HPDE6-E6E7 (cell line): ENCODE measurements around the gene INSM1.

Experiments
- DNase-seq: peaks from one replicate; pipeline ENCODE4 v3.0.0; 2011; ENCODE audit warnings: missing footprints; ENCODE audit errors: extremely low spot score

Gene INSM1

DNA sequence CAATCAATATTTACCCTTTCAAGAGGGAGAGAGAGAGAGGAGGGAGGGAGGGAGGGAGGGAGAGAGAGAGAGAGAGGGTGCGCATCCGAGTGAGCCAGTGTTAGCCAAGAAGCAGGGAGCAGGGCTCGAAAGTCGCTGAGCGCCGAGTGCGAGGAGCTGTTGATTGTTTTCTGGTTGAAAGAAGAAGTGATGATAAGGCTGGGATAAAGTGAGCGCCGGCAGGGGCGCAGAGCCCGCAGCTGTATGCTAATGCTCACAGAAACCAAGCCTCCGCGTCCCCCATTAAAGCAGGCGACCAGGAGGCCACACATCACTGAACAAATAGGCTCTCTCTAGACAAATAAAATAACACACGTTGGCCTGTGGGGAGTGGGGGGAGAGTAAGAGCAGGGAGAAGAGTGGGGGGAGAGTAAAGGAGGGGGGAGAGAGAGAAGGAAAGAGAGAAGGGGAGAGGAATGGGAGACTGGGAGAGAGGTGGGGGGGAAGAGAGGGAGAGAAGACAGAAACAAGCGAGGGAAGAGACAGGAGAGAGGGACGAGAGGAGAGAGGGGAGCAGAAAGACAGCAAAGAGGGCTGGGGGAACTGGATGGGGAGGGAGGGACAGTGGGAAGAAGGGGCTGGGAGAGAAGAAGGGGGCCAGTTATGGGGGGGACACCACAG lies 5.0 kb upstream of the INSM1 start:
- DNase-seq, result no peak

- no peak for DNase-seq
Observed at GRCh38 chr20:20363434-20363798, 4.5 kb upstream of the INSM1 start.

GRCh38 chr20:20363799-20364592 lies 3.9 kb upstream of the INSM1 start:
- DNase-seq, result no peak

DNA sequence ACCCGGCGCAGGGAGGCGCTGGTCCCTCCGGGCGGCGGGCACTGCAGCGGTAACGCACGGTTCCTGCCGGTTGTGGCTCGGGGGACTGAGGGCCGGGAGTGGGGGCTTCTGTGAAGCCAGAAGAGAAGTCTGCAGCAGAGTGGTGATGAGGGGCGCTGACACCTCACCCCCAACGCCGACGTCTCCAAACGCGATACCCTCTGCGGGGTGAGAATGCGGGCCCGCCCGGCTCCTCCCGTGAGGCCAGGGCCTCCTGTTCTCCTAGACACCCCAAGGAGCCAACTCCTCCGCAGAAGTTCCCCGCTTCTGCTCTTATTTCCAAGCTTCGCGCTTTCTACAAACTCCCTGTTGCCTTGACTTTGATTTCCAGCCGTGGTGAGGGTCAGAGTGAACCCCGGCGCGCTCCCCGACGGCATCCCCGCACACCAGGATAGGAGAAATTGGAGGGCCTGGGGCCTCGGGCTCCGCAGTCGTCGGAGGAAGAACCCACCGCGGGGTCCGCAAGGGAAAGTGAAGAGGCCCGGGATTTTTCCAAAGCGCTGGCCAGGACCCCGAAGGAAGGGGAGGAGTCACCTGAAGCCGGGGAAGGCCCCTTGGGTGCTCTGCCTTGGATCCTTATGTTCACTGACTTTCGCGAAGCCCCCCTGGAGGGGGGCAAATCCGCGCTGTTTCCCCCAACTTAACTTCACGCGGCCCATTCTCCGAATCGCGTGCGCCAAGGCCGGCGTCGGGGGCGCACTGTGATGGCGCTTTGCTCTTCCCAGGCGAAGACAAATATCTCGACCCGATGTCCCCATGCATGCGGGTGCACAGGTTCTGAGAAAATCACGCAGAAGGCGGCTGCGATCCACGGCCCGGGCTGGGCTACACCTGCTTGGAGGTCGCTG lies 3.1 kb upstream of the INSM1 start:
- DNase-seq, result no peak

DNA sequence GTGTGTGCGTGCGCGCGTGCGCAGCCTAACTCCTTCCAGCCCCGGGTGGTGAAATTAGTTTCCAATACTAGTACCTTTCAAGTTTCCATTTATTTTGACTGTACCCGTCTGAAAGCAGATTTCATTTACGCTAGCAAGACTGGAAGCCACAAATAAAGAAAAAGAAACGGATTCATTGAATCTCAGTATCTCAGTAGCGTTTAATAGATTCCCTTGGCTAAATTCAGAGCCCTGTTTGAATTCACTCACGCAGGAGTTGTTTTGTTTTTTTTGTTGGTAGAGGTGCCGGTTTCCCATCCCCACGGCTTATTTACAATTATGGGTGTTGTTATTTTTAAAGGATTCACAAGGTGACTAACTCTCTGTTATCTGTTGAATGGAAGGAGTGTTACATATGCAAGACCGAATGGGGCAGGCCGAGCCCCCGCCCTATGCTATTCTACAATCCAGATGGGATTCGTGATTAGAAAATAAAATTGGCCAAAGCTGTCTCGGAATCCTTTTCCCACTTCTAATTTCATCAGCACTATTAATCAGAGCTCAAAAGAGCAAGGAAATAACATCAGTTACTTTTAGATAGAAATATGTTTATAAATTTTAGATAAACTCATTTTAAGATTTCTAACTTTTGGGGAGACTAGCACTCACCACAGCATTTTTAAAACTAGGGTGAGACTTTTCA lies 2.3 kb upstream of the INSM1 start:
- no peak for DNase-seq

GRCh38 chr20:20366551-20366875 lies 1.4 kb upstream of the INSM1 start:
- DNase-seq, result no peak

- DNase-seq, result no peak
Observed at GRCh38 chr20:20366876-20367574, 879 bp upstream of the INSM1 start.

GRCh38 chr20:20368418-20369249 lies 730 bp downstream of the INSM1 start:
- no peak for DNase-seq

- no peak for DNase-seq
Observed at GRCh38 chr20:20369250-20370093, 1.6 kb downstream of the INSM1 start.

GRCh38 chr20:20370094-20370575 lies 2.2 kb downstream of the INSM1 start:
- no peak for DNase-seq

DNA sequence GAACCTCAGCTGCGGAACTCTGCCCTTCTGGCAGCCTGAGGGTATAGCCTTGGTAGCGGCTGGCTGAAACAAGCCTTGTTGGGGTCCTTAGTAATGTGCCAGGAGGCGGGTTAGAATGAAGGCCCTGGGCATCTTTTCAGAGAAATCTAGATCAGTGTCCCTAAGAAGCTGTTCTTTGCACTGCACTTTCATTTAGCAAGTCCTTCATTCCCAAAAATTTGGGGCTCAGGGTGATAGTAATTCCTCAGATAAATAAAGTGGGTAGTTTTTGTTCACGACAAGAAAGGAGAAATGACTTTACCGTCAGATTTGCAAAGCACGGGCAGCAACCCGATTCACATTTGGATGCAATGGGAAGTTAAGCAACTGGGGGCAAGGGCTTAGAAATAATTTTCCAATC lies 3.2 kb downstream of the INSM1 start:
- DNase-seq, result no peak

DNA sequence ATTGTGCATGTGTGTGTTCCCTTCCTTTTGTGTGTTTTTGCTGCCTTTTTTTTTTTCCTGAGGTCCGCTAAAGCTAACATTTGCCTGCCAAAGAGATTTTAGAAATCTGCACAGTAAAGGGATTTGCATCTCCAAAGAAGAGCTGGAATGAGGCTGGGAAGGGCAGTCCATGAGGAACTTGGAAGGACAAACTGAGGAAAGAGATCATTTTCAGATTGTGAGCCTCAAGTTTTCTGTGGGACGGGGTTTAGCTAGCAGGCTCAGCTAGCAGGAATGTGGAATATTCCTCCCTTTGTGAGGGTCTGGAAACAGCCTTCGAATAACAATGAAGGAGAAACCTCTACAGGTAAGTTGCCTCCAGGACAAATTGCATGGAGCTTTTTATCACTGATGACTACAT lies 3.8 kb downstream of the INSM1 start:
- DNase-seq, result no peak

- DNase-seq, result no peak
Observed at GRCh38 chr20:20373091-20373571, 5.2 kb downstream of the INSM1 start.

GRCh38 chr20:20375862-20376261 lies 8.0 kb downstream of the INSM1 start:
- DNase-seq, result no peak

- DNase-seq, result no peak
Observed at GRCh38 chr20:20386192-20386591, 18.3 kb downstream of the INSM1 start.

- DNase-seq, result no peak
Observed at GRCh38 chr20:20390393-20390792, 22.5 kb downstream of the INSM1 start.

DNA sequence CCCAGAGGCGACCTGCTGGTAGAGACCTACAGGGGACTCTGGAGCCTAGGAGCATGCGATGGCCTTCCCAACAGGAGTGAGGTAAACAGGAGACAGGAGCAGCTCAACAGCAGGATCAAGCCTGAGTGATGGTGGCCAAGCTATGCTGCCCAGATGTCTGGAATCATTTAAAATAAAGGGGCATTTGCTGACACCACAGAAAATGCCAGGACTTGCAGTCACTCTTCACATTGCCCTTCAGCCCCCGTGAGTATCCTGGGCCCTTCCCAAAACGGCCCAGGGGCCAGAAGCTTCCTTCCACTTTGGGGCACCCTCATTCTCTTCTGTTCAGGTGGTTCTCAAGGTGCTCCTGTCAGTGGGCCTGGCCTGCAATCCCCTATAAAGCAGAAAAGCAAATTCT lies 23.2 kb downstream of the INSM1 start:
- DNase-seq, result no peak

DNA sequence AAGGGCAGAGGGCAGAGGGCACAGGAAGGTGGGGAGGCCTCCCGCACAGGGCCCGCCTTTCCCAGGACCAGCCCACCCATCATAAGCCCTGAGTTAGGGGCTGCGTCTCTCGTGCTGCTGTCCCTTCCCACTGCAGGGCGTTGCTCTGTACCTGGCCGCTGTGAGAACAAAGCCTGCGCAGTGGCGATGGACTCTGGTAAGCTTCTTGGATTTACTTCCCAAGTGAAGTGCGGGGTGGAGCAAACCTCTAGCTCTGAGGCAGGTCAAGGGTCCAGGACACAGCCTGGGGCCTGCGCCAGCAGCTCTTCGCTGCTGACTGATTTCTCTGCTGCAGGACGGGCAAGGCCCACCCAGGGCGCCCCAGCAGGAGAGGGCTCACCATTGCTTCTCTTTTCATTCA lies 23.9 kb downstream of the INSM1 start:
- no peak for DNase-seq
